ENCODE results near the gene ARSG. TPM values are rescaled to one million over a fixed set of nuclear protein-coding genes. Genes with fewer than 3 reads are reported as not detected.

ARSG gene
- polyA plus RNA-seq, 1 experiment = 1.9 TPM

- no peak for TF ChIP-seq CTCF (IDR thresholded peaks at IDR 0.05; ENCODE audit: low read depth, low read length)
- no peak for DNase-seq (ENCODE audit: low read depth, low spot score)
- Histone ChIP-seq H3K27ac (ENCODE audit: low read depth, low read length) (no peak overlapping the region), H3K9me3 (ENCODE audit: control insufficient read depth, insufficient read depth, low read length) (no peaks in the 10 kb centered on the region), H3K27me3 (ENCODE audit: control insufficient read depth, insufficient read depth, low read length) (no peaks in the 10 kb centered on the region), H3K4me3 (ENCODE audit: low read depth, low read length) (no peak overlapping the region)
- ChIA-PET POLR2A (no interaction called here), CTCF (interaction anchor here (1.1 to 2.8 kb wide), 4 partner anchors 24 to 172 kb away, joined by 4 to 19 read pairs (median 5); no protein-coding TSS in a partner anchor)
These were observed 142.7 kb downstream of the ARSG start for GRCh38 chr17:68433911-68434508.

- H3K27me3 ChIP-seq (ENCODE audit: control insufficient read depth, insufficient read depth, low read length) = no peaks in the 10 kb centered on the region
- CTCF ChIA-PET = interaction anchor here (1.1 to 4.1 kb wide), 10 partner anchors 19 to 193 kb away, joined by 4 to 40 read pairs (median 6); partner anchors contain the start of genes AMZ2, ARSG, SLC16A6 and WIPI1
- DNase-seq (ENCODE audit: low read depth, low spot score) = no peak
- no peak overlapping the region for H3K4me3 ChIP-seq (ENCODE audit: low read depth, low read length)
- POLR2A ChIA-PET = interaction anchor here (1.4 to 1.6 kb wide), 2 partner anchors 22 to 36 kb away, joined by 4 read pairs; partner anchors contain the start of gene WIPI1
- no peak for TF ChIP-seq CTCF (IDR thresholded peaks at IDR 0.05; ENCODE audit: low read depth, low read length)
- no peak overlapping the region for H3K27ac ChIP-seq (ENCODE audit: low read depth, low read length)
- H3K9me3 ChIP-seq (ENCODE audit: control insufficient read depth, insufficient read depth, low read length) = no peaks in the 10 kb centered on the region
These were observed 144.1 kb downstream of the ARSG start for GRCh38 chr17:68435361-68435760.

GRCh38 chr17:68435876-68436842 lies 144.9 kb downstream of the ARSG start:
- Histone ChIP-seq H3K9me3 (ENCODE audit: control insufficient read depth, insufficient read depth, low read length) (no peaks in the 10 kb centered on the region), H3K27me3 (ENCODE audit: control insufficient read depth, insufficient read depth, low read length) (no peaks in the 10 kb centered on the region), H3K4me3 (ENCODE audit: low read depth, low read length) (no peak overlapping the region), H3K27ac (ENCODE audit: low read depth, low read length) (peak overlapping the region; percentile 31)
- TF ChIP-seq CTCF (IDR thresholded peaks at IDR 0.05; ENCODE audit: low read depth, low read length) = peak; percentile 94
- CTCF ChIA-PET = interaction anchor here (0.6 to 4.1 kb wide), 26 partner anchors 10 to 1067 kb away, joined by 3 to 40 read pairs (median 4); partner anchors contain the start of genes AMZ2, ARSG, SLC16A6 and WIPI1
- peak; percentile 52 for DNase-seq (ENCODE audit: low read depth, low spot score)
- POLR2A ChIA-PET = interaction anchor here (0.7 to 1.6 kb wide), 3 partner anchors 21 to 188 kb away, joined by 3 to 4 read pairs (median 4); partner anchors contain the start of genes AMZ2 and WIPI1

- H3K9me3 ChIP-seq (ENCODE audit: control insufficient read depth, insufficient read depth, low read length) = no peaks in the 10 kb centered on the region
- no peaks in the 10 kb centered on the region for H3K27me3 ChIP-seq (ENCODE audit: control insufficient read depth, insufficient read depth, low read length)
- DNase-seq (ENCODE audit: low read depth, low spot score) = no peak
- no peak for TF ChIP-seq CTCF (IDR thresholded peaks at IDR 0.05; ENCODE audit: low read depth, low read length)
- POLR2A ChIA-PET = no interaction called here
- peak overlapping the region; percentile 57 for H3K27ac ChIP-seq (ENCODE audit: low read depth, low read length)
- CTCF ChIA-PET = interaction anchor here (1.4 to 4.1 kb wide), 9 partner anchors 9 to 176 kb away, joined by 3 to 40 read pairs (median 9); partner anchors contain the start of genes ARSG, SLC16A6 and WIPI1
- H3K4me3 ChIP-seq (ENCODE audit: low read depth, low read length) = no peak overlapping the region
These were observed 146.9 kb downstream of the ARSG start for GRCh38 chr17:68437979-68438822.
